K562 (cell line): ENCODE data around the gene ZNF598. TPM values are rescaled to one million over a fixed set of nuclear protein-coding genes. Genes with fewer than 3 reads are reported as not detected.

Experiments
- BRD4 ChIP-seq: fragments of 200-600 bp; sonication (generic); IDR thresholded peaks from 2 replicates; pipeline ENCODE4 v1.6.1; 2017; ENCODE audit warnings: inconsistent platforms
- MAZ ChIP-seq, 2 experiments: fragments of 450-650 bp in 1 of 2; sonication (generic) in 1 of 2; formaldehyde crosslinking; IDR thresholded peaks in 1 of 2; conservative IDR thresholded peaks in 1 of 2; 2 replicates each; pipeline versions ENCODE4 v1.4.0 to v1.5.0; 2020; ENCODE audit warnings: mild to moderate bottlenecking in 1 of 2, missing genetic modification reagents in 1 of 2
- SIN3A ChIP-seq, 2 experiments: fragments of 150-350 bp in 1 of 2; IDR thresholded peaks; 2 replicates each; pipeline ENCODE4 v1.6.1; 2011 to 2016; ENCODE audit warnings: borderline replicate concordance in 2 of 2, low read depth in 2 of 2, low read length in 2 of 2, mild to moderate bottlenecking in 2 of 2, moderate library complexity in 2 of 2; ENCODE audit not compliant: control insufficient read depth in 1 of 2
- UBTF ChIP-seq, 2 experiments: IDR thresholded peaks; 2 replicates each; pipeline ENCODE4 v1.6.1; 2012; ENCODE audit warnings: improper control_type of control experiment in 2 of 2, low read depth in 2 of 2, low read length in 2 of 2, borderline replicate concordance in 1 of 2
- ZBTB11 ChIP-seq, 3 experiments: fragments of 200-800 bp in 1 of 3; fragments of 250-450 bp in 1 of 3; fragments of 450-650 bp in 1 of 3; sonication (Bioruptor Pico) in 1 of 3; sonication (Bioruptor generic) in 1 of 3; formaldehyde crosslinking in 1 of 3; IDR thresholded peaks; 2 replicates each; pipeline versions ENCODE4 v1.6.1 to v1.8.0; 2016 to 2022; ENCODE audit warnings: mild to moderate bottlenecking in 2 of 3, missing genetic modification characterization in 2 of 3, missing compliant biosample characterization in 1 of 3, moderate library complexity in 1 of 3
- ZNF263 ChIP-seq: sonication (generic); formaldehyde crosslinking; IDR thresholded peaks from 2 replicates; pipeline ENCODE4 v1.8.0; 2022; ENCODE audit warnings: mild to moderate bottlenecking, missing genetic modification reagents, borderline replicate concordance
- polyA plus RNA-seq, 8 experiments: library from polyadenylated mRNA; depleted of rRNA in 4 of 8; stranded (reverse) in 5 of 8; unstranded in 3 of 8; fragments of >200 nt; fragmentation: Nextera tagmentation in 2 of 8; fragmentation: Illumina TruSeq in 1 of 8; extraction: Ambion mirVana in 2 of 8; extraction: Trizol in 1 of 8; gene quantifications; 2 replicates each; pipeline versions ENCODE4 v1.2.1 to v1.2.3, GENCODE V29; 2011 to 2014; ENCODE audit warnings: inconsistent platforms in 1 of 8, missing spikeins in 1 of 8
- total RNA-seq, 7 experiments: library from RNA; depleted of rRNA in 6 of 7; stranded (reverse); fragments of >200 nt in 6 of 7; fragmentation: Illumina TruSeq in 2 of 7; extraction: Trizol in 2 of 7; gene quantifications; 2 replicates each; pipeline versions ENCODE4 v1.2.1 to v1.2.3, GENCODE V29; 2011 to 2021; ENCODE audit warnings: low replicate concordance in 1 of 7
- TF ChIP-seq, protein P1 (sequence below), 2 experiments: fragments of 450-650 bp; formaldehyde crosslinking in 1 of 2; IDR thresholded peaks; 2 replicates each; pipeline versions ENCODE4 v1.4.0 to v1.6.1; 2014 to 2020; ENCODE audit warnings: mild to moderate bottlenecking in 2 of 2, borderline replicate concordance in 1 of 2, low read depth in 1 of 2
- TF ChIP-seq, protein P2 (sequence below): fragments of 450-650 bp; IDR thresholded peaks from 2 replicates; pipeline ENCODE4 v1.7.0; 2016; ENCODE audit warnings: borderline replicate concordance

The ZNF598 gene
- total and polyA plus RNA-seq, 9 of the 15 experiments (the other 6 are each of a cell fraction or from before 2014, with no cell fraction given) = 0.11 to 115 (median 29.6) TPM

GRCh38 chr16:2009164-2009711 is 383 bp downstream of the ZNF598 start (continued):
- 0 out of 2 replicates have a peak, but pooled peaks have one; percentile 44 for TF ChIP-seq ZNF263
- TF ChIP-seq UBTF (IDR thresholded peaks at IDR 0.05; ENCODE audit: borderline replicate concordance in 1 of 2, low read depth in 2 of 2, low read length in 2 of 2) = 0 out of 4 replicates have a peak, but pooled peaks of 1 of the 2 experiments have one; percentile 32
- TF ChIP-seq BRD4 = no peak
- peak; percentile 9 to 26; a peak in 2 of 4 replicates for TF ChIP-seq MAZ (CRISPR knock-in tag; conservative IDR thresholded peaks at IDR 0.05 in 1 of 2, IDR thresholded peaks at IDR 0.05 in 1 of 2)
- peak in 1 of 3 experiments; percentile 27; a peak in 1 of 6 replicates for TF ChIP-seq ZBTB11 (CRISPR knock-in tag; IDR thresholded peaks at IDR 0.05)
- TF ChIP-seq, protein P1, sequence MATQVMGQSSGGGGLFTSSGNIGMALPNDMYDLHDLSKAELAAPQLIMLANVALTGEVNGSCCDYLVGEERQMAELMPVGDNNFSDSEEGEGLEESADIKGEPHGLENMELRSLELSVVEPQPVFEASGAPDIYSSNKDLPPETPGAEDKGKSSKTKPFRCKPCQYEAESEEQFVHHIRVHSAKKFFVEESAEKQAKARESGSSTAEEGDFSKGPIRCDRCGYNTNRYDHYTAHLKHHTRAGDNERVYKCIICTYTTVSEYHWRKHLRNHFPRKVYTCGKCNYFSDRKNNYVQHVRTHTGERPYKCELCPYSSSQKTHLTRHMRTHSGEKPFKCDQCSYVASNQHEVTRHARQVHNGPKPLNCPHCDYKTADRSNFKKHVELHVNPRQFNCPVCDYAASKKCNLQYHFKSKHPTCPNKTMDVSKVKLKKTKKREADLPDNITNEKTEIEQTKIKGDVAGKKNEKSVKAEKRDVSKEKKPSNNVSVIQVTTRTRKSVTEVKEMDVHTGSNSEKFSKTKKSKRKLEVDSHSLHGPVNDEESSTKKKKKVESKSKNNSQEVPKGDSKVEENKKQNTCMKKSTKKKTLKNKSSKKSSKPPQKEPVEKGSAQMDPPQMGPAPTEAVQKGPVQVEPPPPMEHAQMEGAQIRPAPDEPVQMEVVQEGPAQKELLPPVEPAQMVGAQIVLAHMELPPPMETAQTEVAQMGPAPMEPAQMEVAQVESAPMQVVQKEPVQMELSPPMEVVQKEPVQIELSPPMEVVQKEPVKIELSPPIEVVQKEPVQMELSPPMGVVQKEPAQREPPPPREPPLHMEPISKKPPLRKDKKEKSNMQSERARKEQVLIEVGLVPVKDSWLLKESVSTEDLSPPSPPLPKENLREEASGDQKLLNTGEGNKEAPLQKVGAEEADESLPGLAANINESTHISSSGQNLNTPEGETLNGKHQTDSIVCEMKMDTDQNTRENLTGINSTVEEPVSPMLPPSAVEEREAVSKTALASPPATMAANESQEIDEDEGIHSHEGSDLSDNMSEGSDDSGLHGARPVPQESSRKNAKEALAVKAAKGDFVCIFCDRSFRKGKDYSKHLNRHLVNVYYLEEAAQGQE (IDR thresholded peaks at IDR 0.05; ENCODE audit: borderline replicate concordance) = no peak
- TF ChIP-seq, protein P1 (CRISPR knock-in tag; IDR thresholded peaks at IDR 0.05; ENCODE audit: low read depth) = peak; percentile 44; the same call in 1 of the 2 replicates
- TF ChIP-seq, protein P2, sequence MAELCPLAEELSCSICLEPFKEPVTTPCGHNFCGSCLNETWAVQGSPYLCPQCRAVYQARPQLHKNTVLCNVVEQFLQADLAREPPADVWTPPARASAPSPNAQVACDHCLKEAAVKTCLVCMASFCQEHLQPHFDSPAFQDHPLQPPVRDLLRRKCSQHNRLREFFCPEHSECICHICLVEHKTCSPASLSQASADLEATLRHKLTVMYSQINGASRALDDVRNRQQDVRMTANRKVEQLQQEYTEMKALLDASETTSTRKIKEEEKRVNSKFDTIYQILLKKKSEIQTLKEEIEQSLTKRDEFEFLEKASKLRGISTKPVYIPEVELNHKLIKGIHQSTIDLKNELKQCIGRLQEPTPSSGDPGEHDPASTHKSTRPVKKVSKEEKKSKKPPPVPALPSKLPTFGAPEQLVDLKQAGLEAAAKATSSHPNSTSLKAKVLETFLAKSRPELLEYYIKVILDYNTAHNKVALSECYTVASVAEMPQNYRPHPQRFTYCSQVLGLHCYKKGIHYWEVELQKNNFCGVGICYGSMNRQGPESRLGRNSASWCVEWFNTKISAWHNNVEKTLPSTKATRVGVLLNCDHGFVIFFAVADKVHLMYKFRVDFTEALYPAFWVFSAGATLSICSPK = no peak
- TF ChIP-seq SIN3A (IDR thresholded peaks at IDR 0.05; ENCODE audit: borderline replicate concordance in 2 of 2, control insufficient read depth in 1 of 2, low read depth in 2 of 2, low read length in 2 of 2) = 0 out of 4 replicates have a peak, but pooled peaks of 1 of the 2 experiments have one; percentile 68
